ENCODE data around the gene SMAD5.

The SMAD5 gene

GRCh38 chr5:136132557-136133221 is at the start of gene SMAD5:
TSS of gene SMAD5 (plus strand) at chr5:136132845. CDS start at chr5:136153761, 20,916 bp downstream.
- Histone ChIP-seq H3K79me2 (peaks cover 34% of the 10 kb centered on the region), H3K4me3 (ENCODE audit: low read depth, low read length) (peak within 1 kb of the TSS; percentile 89), H3K9ac (peak within 1 kb of the TSS; percentile 84), H3K4me2 (ENCODE audit: low read length) (peak within 1 kb of the TSS; percentile 94), H3K4me1 (peaks cover 4% of the 10 kb centered on the region), H3K27me3 (ENCODE audit: control insufficient read depth, insufficient read depth, low read length) (no peaks in the 10 kb centered on the region), H2AFZ (peak within 1 kb of the TSS; percentile 72), H3K27ac (peak within 1 kb of the TSS; percentile 85), H3K36me3 (ENCODE audit: control insufficient read depth, insufficient read depth, low read length) (no peaks in the 10 kb centered on the region), H3K9me3 (ENCODE audit: control insufficient read depth, low read length) (no peaks in the 10 kb centered on the region)
- TF ChIP-seq, protein P1, sequence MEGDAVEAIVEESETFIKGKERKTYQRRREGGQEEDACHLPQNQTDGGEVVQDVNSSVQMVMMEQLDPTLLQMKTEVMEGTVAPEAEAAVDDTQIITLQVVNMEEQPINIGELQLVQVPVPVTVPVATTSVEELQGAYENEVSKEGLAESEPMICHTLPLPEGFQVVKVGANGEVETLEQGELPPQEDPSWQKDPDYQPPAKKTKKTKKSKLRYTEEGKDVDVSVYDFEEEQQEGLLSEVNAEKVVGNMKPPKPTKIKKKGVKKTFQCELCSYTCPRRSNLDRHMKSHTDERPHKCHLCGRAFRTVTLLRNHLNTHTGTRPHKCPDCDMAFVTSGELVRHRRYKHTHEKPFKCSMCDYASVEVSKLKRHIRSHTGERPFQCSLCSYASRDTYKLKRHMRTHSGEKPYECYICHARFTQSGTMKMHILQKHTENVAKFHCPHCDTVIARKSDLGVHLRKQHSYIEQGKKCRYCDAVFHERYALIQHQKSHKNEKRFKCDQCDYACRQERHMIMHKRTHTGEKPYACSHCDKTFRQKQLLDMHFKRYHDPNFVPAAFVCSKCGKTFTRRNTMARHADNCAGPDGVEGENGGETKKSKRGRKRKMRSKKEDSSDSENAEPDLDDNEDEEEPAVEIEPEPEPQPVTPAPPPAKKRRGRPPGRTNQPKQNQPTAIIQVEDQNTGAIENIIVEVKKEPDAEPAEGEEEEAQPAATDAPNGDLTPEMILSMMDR (IDR thresholded peaks at IDR 0.05) = no peak

- H3K4me3 ChIP-seq (ENCODE audit: low read depth, low read length) = no peak overlapping the region
- no peaks in the 10 kb centered on the region for H3K4me1 ChIP-seq
- H3K36me3 ChIP-seq (ENCODE audit: control insufficient read depth, insufficient read depth, low read length) = no peaks in the 10 kb centered on the region
- H3K9me3 ChIP-seq (ENCODE audit: control insufficient read depth, low read length) = no peaks in the 10 kb centered on the region
- H3K27me3 ChIP-seq (ENCODE audit: control insufficient read depth, insufficient read depth, low read length) = no peaks in the 10 kb centered on the region
- TF ChIP-seq, protein P1 (IDR thresholded peaks at IDR 0.05) = no peak
- no peak overlapping the region for H3K4me2 ChIP-seq (ENCODE audit: low read length)
- H3K27ac ChIP-seq = no peak overlapping the region
- no peak overlapping the region for H3K9ac ChIP-seq
- no peak overlapping the region for H2AFZ ChIP-seq
- no peaks in the 10 kb centered on the region for H3K79me2 ChIP-seq
Measured at GRCh38 chr5:136084698-136085097, 47.9 kb upstream of the SMAD5 start.

DNA sequence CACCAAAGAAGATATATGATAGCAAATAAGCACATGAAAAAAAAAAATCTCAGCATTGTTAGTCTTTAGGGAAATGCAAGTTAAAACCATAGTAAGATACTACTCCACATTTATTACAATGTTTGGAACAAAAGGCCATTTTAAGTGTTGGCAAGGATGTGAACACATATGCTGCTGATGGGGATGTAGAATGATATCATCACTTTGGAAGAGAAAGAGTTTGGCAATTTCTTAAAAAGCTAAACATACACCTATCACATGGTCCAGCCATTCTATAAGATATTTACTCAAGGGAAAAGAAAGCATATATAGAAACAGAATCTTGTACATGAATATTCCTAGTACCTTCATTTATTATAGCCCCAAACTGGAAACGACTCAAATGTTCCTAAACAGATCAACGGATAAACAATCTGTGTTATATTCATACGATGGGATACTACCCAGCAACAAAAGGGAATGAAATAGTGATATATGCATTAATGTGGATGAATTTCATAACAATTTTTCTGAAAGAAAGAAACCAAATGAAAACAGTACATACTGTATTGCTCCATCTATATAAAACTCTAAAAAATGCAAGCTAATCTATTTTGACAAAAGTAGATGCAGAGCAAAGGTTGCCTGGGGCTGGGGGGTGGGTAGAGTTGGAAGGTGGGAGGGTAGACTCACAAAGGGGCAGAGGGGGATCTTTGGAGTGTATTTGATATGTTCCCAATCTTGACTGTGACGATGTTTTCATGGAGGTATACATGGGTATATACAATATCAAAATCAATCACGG is 45.7 kb upstream of the SMAD5 start:
- H3K79me2 ChIP-seq = no peaks in the 10 kb centered on the region

DNA sequence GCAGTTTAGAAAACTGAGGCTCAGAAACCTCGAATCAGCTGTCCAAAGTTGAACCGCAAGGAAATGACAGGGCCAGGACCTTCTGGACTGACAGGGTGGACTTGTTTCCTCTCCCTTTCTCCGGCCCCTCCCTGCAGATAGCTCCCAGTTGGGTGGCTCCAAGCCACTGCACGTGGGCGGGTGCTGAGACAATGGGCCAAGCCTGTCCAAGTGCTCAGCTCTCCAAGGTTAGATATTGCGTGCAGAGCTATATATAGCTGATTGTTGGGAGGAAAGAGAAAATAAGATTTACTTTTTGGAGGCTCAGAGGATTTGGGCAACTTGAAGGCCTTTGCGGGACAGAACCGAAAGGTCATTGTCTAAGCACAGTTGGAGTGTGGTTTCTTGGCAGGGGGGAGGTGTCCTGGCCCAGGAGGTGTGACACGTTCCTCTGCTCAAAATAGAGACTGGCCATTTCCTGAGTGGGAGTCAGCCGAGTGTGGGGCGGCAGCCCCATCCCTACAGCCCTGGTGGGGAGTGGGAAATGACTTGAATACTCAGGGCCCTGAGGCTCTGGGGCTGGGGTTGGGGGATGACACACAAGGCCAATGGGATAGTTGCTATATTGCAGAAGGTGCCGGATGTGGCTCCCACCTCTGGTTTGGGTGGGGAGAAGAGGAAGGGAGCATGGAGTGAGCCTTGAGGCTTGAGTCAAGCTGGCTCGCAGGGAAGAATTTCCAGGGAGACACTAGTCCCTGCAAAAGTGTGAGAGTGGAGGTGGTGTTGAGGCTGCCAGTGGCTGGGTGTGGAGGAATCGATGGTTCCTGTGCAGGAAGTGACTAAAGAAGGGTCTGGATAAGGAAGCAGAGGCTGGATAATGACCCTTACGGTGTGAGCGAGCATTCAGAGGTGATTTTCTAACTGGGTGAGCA is 44.4 kb upstream of the SMAD5 start:
- TF ChIP-seq, protein P1 (IDR thresholded peaks at IDR 0.05) = no peak
- H3K4me3 ChIP-seq (ENCODE audit: low read depth, low read length) = no peak overlapping the region
- no peaks in the 10 kb centered on the region for H3K9me3 ChIP-seq (ENCODE audit: control insufficient read depth, low read length)
- H3K9ac ChIP-seq = no peak overlapping the region
- no peak overlapping the region for H3K4me2 ChIP-seq (ENCODE audit: low read length)
- H2AFZ ChIP-seq = no peak overlapping the region
- H3K36me3 ChIP-seq (ENCODE audit: control insufficient read depth, insufficient read depth, low read length) = no peaks in the 10 kb centered on the region
- no peaks in the 10 kb centered on the region for H3K4me1 ChIP-seq
- no peaks in the 10 kb centered on the region for H3K27me3 ChIP-seq (ENCODE audit: control insufficient read depth, insufficient read depth, low read length)
- H3K79me2 ChIP-seq = no peaks in the 10 kb centered on the region
- H3K27ac ChIP-seq = peak overlapping the region; percentile 61

More for the DNA sequence above, 45.7 kb upstream of the SMAD5 start:
- Histone ChIP-seq H3K4me1 (no peaks in the 10 kb centered on the region), H3K27me3 (ENCODE audit: control insufficient read depth, insufficient read depth, low read length) (no peaks in the 10 kb centered on the region), H3K9me3 (ENCODE audit: control insufficient read depth, low read length) (no peaks in the 10 kb centered on the region), H3K27ac (no peak overlapping the region), H3K9ac (no peak overlapping the region), H3K4me2 (ENCODE audit: low read length) (no peak overlapping the region), H2AFZ (no peak overlapping the region), H3K36me3 (ENCODE audit: control insufficient read depth, insufficient read depth, low read length) (no peaks in the 10 kb centered on the region), H3K4me3 (ENCODE audit: low read depth, low read length) (no peak overlapping the region)
- TF ChIP-seq, protein P1 (IDR thresholded peaks at IDR 0.05) = no peak

Data from parathyroid adenoma (tissue), 2 donors.